H1 (cell line): ENCODE measurements around the gene MPHOSPH8. TPM values are rescaled to one million over a fixed set of nuclear protein-coding genes. Genes with fewer than 3 reads are reported as not detected.

Source experiments
- MAFK ChIP-seq: IDR thresholded peaks from 2 replicates; pipeline ENCODE4 v1.6.1; 2012; ENCODE audit warnings: low read depth, mild to moderate bottlenecking, improper control_type of control experiment, low read length
- PHF8 ChIP-seq: fragments of 200-600 bp; sonication (generic); conservative IDR thresholded peaks from 2 replicates; pipeline ENCODE4 v1.7.1; 2012; ENCODE audit warnings: low read depth, mild to moderate bottlenecking, inconsistent platforms, low read length, moderate library complexity
- POLR2AphosphoS5 ChIP-seq: IDR thresholded peaks from 2 replicates; pipeline ENCODE4 v1.6.1; 2011; ENCODE audit warnings: low read depth, low read length
- USF2 ChIP-seq: IDR thresholded peaks from 2 replicates; pipeline ENCODE4 v1.6.1; 2011; ENCODE audit warnings: low read length, improper control_type of control experiment
- polyA plus RNA-seq, 7 experiments: library from polyadenylated mRNA; depleted of rRNA in 3 of 7; stranded (reverse) in 5 of 7; unstranded in 2 of 7; fragments of >200 nt in 5 of 7; fragments of 200-250 nt in 2 of 7; gene quantifications; 1 replicate in 5 of 7; 2 replicates in 1 of 7; 4 replicates in 1 of 7; pipeline versions ENCODE4 v1.2.1 to v1.2.3, GENCODE V29; 2011 to 2013; ENCODE audit warnings: missing spikeins in 2 of 7, mixed read lengths in 2 of 7
- total RNA-seq: library from RNA; stranded (reverse); fragmentation: NEBNext Ultra II Directional; extraction: Animal tissue kit (Norgen Biotek cat#: 25700); gene quantifications from 2 replicates; pipeline ENCODE4 v1.2.1, GENCODE V29; 2021

Gene MPHOSPH8
- total and polyA plus RNA-seq, 2 of the 8 experiments (the other 6 are each of a cell fraction or from before 2014, with no cell fraction given) = 8.3 to 20.5 TPM

- TF ChIP-seq PHF8 (no peak), POLR2AphosphoS5 (no peak), MAFK (no peak), USF2 (no peak)
Measured at GRCh38 chr13:19589312-19589711, 44.1 kb upstream of the MPHOSPH8 start (continued).
